GM21717 (cell line): ENCODE results near the gene TRA2B.

Experiments used
- ATAC-seq: cut with Tn5 transposase; IDR thresholded peaks from one replicate; pipeline ENCODE4 v1.9.1; 2021; ENCODE audit warnings: mild to moderate bottlenecking, moderate library complexity; ENCODE audit not compliant: unreplicated experiment

Gene TRA2B

DNA sequence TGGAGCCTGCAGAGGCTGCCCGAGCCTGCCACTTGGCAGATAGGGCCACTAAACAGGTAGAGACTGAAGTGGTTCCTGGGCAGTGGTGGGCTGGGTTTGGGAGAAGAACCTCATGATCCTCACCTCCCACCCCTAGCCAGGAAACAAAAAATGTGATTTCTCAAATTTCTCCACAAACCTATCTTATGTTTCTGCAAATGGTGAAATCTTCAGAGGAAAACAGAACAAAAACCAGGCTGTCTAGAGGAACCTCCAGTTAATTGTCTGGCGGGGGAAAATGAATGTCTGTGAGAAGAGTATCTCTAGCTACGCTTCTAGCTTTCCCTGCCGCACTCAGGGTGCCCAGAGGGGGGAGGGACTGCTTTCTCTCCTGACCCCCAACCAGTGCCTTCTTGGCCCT is 55.9 kb downstream of the TRA2B start:
- ATAC-seq = no peak

DNA sequence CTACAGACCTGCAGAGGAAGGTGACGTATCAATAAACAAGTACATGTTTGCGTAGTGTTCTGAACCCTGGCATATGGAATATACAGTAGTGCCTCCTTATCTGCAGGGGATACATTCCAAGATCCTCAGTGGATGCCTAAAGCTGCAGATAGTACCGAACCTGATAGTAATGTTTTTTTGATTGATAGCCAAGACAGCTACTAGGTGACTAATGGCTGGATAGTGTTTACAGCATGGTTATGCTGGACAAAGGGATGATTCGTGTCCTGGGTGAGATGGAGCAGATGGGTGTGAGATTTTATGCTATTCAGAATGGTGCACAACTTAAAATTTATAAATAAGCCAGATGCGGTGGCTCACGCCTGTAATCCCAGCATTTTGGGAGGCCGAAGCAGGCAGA is 57.2 kb downstream of the TRA2B start:
- ATAC-seq = no peak

DNA sequence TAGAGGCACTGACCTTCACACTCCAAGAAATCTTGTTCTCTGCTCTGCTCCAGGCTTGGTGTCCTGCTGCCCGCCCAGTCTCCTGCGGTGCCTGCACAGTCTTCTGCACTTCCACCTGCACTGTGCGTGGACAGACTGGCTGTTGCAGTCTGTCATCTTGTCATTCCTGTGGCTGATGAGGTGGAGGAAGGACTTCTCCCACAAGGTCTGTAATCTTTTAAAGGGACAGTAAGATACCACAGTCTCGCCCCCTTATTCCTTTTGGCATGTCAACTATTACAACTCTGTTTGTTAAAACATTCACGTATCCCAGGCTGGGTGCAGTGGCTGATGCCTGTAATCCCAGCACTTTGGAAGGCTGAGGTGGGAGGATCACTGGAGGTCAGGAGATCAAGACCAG is 58.9 kb downstream of the TRA2B start:
- ATAC-seq = no peak

DNA sequence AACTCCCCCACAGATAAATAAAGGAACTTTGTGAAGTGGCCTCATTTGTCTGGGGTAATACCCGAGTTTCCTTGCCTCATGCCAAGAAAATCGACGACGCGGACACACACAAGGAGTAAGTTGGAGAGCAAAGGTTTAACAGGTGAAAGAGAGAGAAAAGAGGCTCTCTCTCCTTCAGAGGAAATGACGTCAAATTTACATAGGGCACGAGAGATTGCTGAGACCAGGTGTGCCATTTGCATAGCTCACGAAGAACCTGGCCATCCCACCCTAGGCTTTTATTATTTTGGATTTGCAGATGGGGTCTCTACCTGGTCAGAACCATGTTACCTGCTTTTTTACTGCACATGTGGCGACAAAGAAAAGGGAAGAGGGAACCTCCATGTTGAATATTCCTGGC is 63.7 kb downstream of the TRA2B start:
- no peak for ATAC-seq

DNA sequence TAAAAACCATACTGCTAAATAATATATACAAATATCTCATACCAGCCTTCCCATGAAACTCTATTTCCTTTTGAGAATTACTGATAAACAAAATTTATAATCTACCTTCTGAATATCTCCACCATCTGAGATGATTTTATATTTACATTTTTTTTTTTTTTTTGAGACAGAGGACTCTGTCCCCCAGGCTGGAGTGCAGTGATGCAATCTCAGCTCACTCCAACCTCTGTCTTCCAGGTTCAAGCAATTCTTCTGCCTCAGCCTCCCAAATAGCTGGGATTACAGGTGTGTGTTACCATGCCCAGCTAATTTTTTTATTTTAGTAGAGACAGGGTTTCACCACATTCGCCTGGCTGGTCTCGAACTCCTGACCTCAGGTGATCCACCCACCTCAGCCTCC is 70.2 kb downstream of the TRA2B start:
- no peak for ATAC-seq

DNA sequence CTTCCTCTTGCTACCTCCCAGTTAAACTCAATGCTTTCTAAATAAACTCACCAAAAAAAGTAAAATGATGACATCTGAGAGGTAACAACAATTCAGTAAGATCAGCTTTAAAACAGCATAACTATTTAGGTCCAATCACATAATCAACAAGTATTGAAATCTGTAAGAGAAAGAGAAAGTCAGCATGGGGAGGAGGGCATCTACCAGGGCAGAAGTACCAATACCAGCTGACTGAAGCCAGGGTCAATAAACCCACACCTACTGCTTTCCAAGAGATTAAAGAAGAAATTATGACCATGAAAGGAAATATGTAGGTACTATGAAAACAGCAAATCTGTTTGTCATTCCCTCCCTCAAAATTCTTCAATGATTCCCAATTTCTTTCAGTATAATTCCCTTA is 70.8 kb downstream of the TRA2B start:
- no peak for ATAC-seq

GRCh38 chr3:185866555-185866954 is 71.3 kb downstream of the TRA2B start:
- ATAC-seq = no peak
